ENCODE measurements around the gene ANK3. TPM values are rescaled to one million over a fixed set of nuclear protein-coding genes. Genes with fewer than 3 reads are reported as not detected.

The ANK3 gene
- total and polyA plus RNA-seq, 2 experiments from 2014 or later = 46.5 to 85.2 TPM

- no peak for DNase-seq (ENCODE audit: low spot score)
- no peaks in the 10 kb centered on the region for H3K9me3 Mint-ChIP-seq
Measured at GRCh38 chr10:60351191-60351853, 38.4 kb downstream of the ANK3 start.

More at GRCh38 chr10:60351191-60351853, 38.4 kb downstream of the ANK3 start:
- Histone ChIP-seq H3K36me3 (ENCODE audit: insufficient read depth) (no peaks in the 10 kb centered on the region), H2AFZ (no peak overlapping the region), H3K79me2 (replicated peaks; ENCODE audit: insufficient read depth) (no peaks in the 10 kb centered on the region), H4K20me1 (replicated peaks; ENCODE audit: insufficient read depth) (no peaks in the 10 kb centered on the region), H3K27me3 (ENCODE audit: insufficient read depth) (no peaks in the 10 kb centered on the region), H3K9me2 (ENCODE audit: insufficient read depth) (no peaks in the 10 kb centered on the region), H3F3A (replicated peaks; ENCODE audit: low read depth) (no peaks in the 10 kb centered on the region), H3K4me2 (no peak overlapping the region), H3K4me3 (no peak overlapping the region), H3K4me1 (ENCODE audit: insufficient read depth) (peaks cover 46% of the 10 kb centered on the region), H3K27ac (ENCODE audit: low read depth) (no peak overlapping the region)
- no peak for ATAC-seq
- Mint-ChIP-seq H3K36me3 (ENCODE audit: low read depth) (no peaks in the 10 kb centered on the region), H3K27ac (no peak overlapping the region), H3K4me1 (peaks cover 46% of the 10 kb centered on the region), H3K4me3 (no peak overlapping the region), H3K27me3 (ENCODE audit: insufficient read depth, low read depth, poor library complexity) (peaks cover 2% of the 10 kb centered on the region)
- TF ChIP-seq NANOG (IDR thresholded peaks at IDR 0.05; ENCODE audit: borderline replicate concordance) (no peak), JUNB (IDR thresholded peaks at IDR 0.05; ENCODE audit: unreplicated experiment) (no peak), REST (IDR thresholded peaks at IDR 0.05; ENCODE audit: unreplicated experiment) (no peak), POLR2AphosphoS5 (IDR thresholded peaks at IDR 0.05; ENCODE audit: low read depth) (no peak), ZNF331 (CRISPR knock-in tag; IDR thresholded peaks at IDR 0.05; ENCODE audit: low read depth) (no peak), ZNF114 (CRISPR knock-in tag; IDR thresholded peaks at IDR 0.05) (no peak), CTCF (conservative IDR thresholded peaks at IDR 0.05; ENCODE audit: low read depth in 2 of 2) (no peak)

Measured in GM23338 (cell line).